ENCODE data around the gene HDAC5.

DNA sequence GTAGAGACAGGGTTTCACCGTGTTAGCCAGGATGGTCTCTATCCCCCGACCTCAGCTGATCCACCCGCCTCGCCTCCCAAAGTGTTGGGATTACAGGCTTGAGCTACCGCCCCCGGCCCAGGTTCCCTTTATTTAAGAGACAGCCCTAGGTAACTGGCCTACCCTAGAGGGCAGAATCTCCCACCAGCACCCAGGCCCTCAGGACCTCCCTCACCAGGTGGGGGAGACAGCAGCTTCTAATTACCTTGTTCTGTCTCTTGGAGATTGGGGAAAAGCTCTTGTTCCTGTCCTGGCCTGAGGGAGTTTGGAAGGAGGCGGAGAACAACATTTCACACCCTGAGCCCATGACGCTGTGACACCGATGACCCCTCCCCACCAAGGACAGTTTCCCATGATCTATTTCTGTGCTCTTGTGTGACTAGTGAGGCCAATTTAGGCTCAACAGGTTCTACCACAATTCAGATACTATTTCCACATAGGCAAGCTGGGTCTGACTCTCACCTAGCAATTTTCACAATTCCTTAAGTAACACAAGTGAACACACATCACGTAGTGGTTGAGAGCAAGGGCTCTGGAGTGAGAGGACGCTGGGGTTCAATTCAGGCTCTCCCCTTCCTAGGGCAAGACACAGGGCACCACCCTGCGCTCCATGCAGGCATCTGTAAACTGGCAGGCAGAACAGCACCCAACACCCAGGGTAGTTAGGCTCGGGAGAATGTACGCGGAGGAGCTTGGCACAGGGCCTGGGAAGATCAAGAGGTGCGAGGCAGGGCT, 20.4 kb downstream of the HDAC5 start:
- TF ChIP-seq POLR2A (IDR thresholded peaks at IDR 0.05) (no peak), CTCF (IDR thresholded peaks at IDR 0.05) (no peak)

Data from adrenal gland (tissue), 5 donors.